Activated CD8-positive, alpha-beta memory T cell treated with anti-CD3 and anti-CD28 coated beads for 24 hours (primary cell): ENCODE measurements around the gene RAD51C.
"Not testable (repeated sequence)": the region's sequence is repeated elsewhere in the genome, so short reads cannot be mapped to it uniquely, and the experiment has no call there.

Experiments
- DNase-seq: peaks from one replicate; pipeline ENCODE4 v3.0.0-alpha.2; 2020

The RAD51C gene

GRCh38 chr17:58684462-58684861, 7.9 kb upstream of the RAD51C start:
- not testable (repeated sequence) for DNase-seq

DNA sequence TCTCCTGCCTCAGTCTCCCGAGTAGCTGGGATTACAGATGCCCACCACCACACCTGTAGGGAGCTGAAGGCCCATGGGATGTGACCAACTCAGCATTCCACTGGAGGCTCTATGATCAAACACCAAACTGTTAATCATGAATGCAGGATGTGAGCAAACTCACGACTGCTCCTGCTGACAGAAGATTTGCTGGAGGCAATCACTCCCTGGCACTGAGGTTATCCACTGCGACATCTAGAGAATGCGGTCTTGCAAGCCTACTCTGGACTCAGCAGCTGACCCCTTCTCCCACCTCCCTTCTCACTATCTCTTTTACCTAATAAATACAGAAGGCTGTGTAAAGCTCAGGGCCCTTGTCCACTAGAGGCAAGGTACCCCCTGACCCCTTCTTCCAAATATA, 5.4 kb upstream of the RAD51C start:
- DNase-seq: no peak

GRCh38 chr17:58688521-58688920, 3.9 kb upstream of the RAD51C start:
- no peak for DNase-seq

- not testable (repeated sequence) for DNase-seq
Observed at GRCh38 chr17:58690033-58690432, 2.4 kb upstream of the RAD51C start.

DNA sequence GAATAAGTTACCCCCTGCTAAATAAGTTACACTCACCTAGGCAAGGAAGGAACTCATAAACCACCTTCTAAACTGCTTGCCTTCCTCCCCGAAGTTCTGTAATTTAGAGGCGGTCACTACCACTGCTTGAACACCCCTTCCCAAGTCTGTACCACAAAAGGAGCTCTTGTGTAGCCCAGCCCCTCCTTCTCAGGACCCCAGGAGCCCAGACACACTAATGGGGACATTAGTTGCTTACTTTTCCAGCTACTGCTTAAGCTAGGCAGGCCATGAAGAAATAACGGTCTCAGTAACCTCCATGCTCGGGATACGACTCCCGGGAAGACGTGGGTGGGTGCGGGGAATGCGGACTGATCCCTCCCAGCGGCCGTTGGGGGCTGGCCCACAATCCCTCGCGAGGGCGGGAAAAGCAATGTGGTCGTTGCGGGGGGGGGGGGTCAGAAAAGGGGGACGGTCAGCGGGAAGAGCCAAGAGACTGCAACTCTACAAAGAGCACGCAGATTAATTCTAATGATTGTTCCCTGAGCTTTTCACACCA, 632 bp upstream of the RAD51C start, which contains the start of gene TEX14:
TEX14 (minus strand) TSS at position 345 of the 538 bp plus-strand sequence. CDS start 40,044 bp downstream, outside the sequence.
- peak; percentile 56 for DNase-seq

- DNase-seq: no peak
Observed at GRCh38 chr17:58693208-58693607, 806 bp downstream of the RAD51C start.

DNA sequence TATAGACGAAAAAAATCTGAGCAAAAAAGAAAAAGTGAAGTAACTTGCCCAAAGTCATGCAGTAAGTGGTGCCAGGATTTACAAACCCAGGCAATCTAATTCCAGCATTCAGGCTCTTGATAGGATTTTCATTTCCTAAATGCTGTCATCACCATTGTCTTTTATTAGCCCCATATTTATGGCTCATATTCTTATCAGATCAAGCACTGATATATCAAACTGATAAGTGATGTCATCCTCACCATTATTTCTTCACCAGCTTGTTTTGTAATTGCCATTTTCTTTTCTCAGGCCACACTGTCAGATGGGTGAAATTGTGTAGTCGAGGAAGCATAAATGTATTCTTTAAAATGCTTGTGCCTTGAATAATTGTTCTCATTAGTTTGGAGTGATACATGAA, 1.3 kb downstream of the RAD51C start:
- DNase-seq: no peak

DNA sequence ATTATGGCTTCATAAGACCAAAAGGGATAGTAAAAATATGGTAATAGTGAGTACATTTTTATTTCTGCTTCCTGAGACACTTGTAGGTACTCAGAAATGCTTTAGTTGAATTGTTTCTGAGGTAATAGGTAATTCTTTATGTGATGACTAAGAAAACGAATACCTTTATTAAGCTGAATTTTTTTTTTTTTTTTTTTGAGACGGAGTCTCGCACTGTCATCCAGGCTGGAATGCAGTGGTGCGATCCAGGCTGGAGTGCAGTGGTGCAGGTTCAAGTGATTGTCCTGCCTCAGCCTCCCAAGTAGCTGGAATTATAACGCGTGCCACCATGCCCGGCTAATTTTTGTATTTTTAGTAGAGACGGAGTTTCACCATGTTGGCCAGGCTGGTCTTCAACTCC, 1.9 kb downstream of the RAD51C start:
- no peak for DNase-seq

DNA sequence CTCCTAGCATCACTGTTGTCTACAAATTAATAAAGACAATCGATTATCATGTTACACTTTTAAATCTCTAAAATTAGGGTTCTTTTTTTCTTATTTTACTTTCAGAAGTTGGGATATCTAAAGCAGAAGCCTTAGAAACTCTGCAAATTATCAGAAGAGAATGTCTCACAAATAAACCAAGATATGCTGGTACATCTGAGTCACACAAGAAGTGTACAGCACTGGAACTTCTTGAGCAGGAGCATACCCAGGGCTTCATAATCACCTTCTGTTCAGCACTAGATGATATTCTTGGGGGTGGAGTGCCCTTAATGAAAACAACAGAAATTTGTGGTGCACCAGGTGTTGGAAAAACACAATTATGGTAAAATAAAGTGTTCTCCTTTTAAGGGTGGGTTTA, 2.4 kb downstream of the RAD51C start:
- no peak for DNase-seq

GRCh38 chr17:58699771-58700170, 7.4 kb downstream of the RAD51C start:
- no peak for DNase-seq

DNA sequence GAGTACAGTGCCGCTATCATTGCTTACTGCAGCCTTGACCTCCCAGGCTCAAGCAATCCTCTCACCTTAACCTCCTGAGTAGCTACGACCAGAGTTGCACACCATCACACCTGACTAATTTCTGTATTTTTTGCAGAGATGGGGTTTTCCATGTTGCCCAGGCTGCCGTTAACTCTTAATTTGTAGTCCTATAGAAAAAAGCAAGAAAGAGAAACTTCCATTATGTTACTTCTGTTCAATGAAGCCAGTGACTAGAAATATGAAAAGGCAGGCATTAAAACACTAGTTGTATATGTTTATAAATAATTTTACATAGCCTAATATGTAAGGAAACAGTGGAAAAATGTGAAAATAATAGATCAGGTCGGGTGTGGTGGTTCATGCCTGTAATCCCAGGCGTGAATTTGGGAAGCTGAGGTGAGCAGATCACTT, 9.7 kb downstream of the RAD51C start:
- no peak for DNase-seq

DNA sequence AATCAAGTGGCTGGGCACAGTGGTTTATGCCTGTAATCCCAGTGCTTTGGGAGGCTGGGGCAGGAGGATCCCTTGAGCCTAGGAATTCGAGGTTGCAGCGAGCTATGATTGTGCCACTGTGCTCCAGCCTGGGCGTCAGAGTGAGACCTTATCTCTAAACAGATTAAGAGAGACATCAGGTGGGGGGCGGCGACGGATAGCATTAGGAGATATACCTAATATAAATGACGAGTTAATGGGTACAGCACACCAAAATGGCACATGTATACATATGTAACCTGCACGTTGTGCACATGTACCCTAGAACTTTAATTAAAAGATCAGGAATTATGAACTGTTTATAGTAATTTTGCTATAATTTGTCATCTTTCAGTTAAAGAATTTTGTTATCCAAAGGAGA, 10.3 kb downstream of the RAD51C start:
- no peak for DNase-seq

- DNase-seq: no peak
Observed at GRCh38 chr17:58703137-58703915, 10.9 kb downstream of the RAD51C start.

- DNase-seq: no peak
Observed at GRCh38 chr17:58703916-58704286, 11.5 kb downstream of the RAD51C start.

GRCh38 chr17:58706351-58707140, 14.1 kb downstream of the RAD51C start:
- DNase-seq: no peak

- no peak for DNase-seq
Observed at GRCh38 chr17:58710948-58711552, 18.6 kb downstream of the RAD51C start.

- DNase-seq: no peak
Observed at GRCh38 chr17:58722274-58722673, 29.9 kb downstream of the RAD51C start.

DNA sequence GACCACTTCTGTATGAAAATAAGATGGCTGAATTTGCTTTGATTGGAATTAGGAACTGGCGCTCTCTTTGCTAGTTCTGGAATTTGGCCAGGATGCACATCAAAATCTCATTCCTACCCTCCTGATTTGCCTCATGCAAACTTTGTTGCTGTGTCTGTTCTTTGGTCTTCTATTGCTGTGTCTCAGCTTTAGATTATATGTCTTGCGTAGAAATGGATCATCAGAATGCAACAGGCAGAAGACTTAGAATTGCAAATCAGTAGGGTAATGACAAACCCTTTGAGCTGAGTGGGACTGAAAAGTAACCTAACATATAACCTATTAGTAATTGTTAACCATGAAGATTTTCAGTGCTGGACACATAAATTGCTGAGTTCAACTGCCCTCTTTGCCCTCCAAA, 30.3 kb downstream of the RAD51C start:
- DNase-seq: no peak

GRCh38 chr17:58728798-58729197, 36.4 kb downstream of the RAD51C start:
- DNase-seq: no peak

DNA sequence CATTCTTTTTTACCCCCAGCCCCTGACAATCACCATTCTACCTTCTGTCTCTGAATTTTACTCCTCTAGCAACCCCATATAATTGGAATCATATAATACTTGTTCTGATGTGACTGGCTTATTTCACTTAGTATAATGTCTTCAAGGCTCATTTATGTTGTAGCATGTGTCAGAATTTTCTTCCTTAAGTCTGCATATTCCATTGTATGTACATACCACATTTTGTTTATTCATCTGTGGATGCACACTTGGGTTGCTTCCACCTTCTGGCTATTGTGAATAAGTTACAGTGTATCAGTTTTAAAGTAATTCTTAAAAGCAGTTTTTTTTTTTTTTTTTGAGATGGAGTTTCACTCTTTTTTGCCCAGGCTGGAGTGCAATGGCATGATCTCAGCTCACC, 38.5 kb downstream of the RAD51C start:
- DNase-seq: no peak

GRCh38 chr17:58734040-58734439, 41.6 kb downstream of the RAD51C start:
- DNase-seq: no peak

GRCh38 chr17:58734811-58735210, 42.4 kb downstream of the RAD51C start:
- no peak for DNase-seq

DNA sequence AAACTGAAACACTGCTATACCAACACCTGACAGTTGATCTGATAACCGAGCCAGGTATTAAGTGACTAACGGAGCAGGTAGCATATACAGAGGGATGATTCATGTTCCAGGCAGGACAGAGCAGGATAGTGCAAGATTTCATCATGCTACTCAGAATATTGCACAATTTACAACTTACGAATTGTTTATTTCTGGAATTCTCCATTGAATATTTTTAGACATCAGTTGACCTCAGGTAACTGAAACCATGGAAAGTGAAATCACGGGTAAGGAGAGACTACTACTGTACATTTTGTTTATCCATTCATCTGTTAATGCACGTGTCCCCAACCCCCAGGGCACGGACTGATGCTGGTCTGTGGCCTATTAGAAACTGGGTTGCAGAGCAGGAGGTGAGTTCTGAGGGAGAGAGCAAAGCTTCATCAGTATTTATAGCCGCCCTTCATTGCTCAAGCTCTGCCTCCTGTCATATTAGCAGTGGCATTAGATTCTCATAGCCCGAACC, 48.8 kb downstream of the RAD51C start:
- no peak for DNase-seq
